ENCODE data around the gene R3HDM2.
"Not testable (repeated sequence)": the region's sequence is repeated elsewhere in the genome, so short reads cannot be mapped to it uniquely, and the experiment has no call there.

DNA sequence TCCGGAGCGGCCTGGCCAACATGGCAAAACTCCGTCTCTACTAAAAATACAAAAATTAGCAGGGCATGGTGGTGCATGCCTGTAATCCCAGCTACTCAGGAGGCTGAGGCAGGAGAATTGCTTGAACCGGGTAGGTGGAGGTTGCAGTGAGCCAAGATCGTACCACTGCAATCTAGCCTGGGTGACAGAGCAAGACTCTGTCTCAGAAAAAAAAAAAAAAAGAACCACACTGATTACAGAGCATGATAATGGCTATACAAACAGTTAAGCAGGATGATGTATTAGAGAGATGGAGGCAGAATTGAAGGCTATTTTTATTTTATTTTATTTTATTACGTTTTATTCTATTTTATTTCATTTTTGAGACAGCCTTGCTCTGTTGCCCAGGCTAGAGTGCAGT, 13.5 kb upstream of the R3HDM2 start:
- TF ChIP-seq POLR2A (IDR thresholded peaks at IDR 0.05): not testable (repeated sequence)
- TF ChIP-seq, protein P1, sequence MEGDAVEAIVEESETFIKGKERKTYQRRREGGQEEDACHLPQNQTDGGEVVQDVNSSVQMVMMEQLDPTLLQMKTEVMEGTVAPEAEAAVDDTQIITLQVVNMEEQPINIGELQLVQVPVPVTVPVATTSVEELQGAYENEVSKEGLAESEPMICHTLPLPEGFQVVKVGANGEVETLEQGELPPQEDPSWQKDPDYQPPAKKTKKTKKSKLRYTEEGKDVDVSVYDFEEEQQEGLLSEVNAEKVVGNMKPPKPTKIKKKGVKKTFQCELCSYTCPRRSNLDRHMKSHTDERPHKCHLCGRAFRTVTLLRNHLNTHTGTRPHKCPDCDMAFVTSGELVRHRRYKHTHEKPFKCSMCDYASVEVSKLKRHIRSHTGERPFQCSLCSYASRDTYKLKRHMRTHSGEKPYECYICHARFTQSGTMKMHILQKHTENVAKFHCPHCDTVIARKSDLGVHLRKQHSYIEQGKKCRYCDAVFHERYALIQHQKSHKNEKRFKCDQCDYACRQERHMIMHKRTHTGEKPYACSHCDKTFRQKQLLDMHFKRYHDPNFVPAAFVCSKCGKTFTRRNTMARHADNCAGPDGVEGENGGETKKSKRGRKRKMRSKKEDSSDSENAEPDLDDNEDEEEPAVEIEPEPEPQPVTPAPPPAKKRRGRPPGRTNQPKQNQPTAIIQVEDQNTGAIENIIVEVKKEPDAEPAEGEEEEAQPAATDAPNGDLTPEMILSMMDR (IDR thresholded peaks at IDR 0.05): not testable (repeated sequence)
